RWPE2 (cell line): Measurements from ENCODE around the gene RPL10.

Experiments used
- ATAC-seq: fragments of 200-7000 bp; cut with Tn5 transposase; 3 replicates; pipeline ENCODE4 v1.9.1; 2021; ENCODE audit warnings: low read depth
- DNase-seq: peaks from one replicate; pipeline ENCODE4 v3.0.0-alpha.2; 2020; ENCODE audit warnings: low spot score
- H3K27ac ChIP-seq: fragments of 450-650 bp; 2 replicates; pipeline ENCODE4 v1.5.1; 2017; ENCODE audit warnings: mild to moderate bottlenecking; ENCODE audit not compliant: poor library complexity, severe bottlenecking
- H3K27me3 ChIP-seq: fragments of 250-450 bp; sonication (Bioruptor Pico); 2 replicates; pipeline ENCODE4 v1.5.1; 2021; ENCODE audit warnings: mild to moderate bottlenecking, moderate library complexity; ENCODE audit not compliant: insufficient read depth, poor library complexity, severe bottlenecking
- H3K36me3 ChIP-seq: fragments of 250-450 bp; sonication (Bioruptor Pico); 2 replicates; pipeline ENCODE4 v1.5.1; 2020; ENCODE audit warnings: low read depth, mild to moderate bottlenecking, moderate library complexity
- H3K4me1 ChIP-seq: fragments of 250-450 bp; sonication (Bioruptor Pico); 2 replicates; pipeline ENCODE4 v1.5.1; 2021; ENCODE audit warnings: mild to moderate bottlenecking, moderate library complexity; ENCODE audit not compliant: insufficient read depth, poor library complexity, severe bottlenecking
- H3K4me3 ChIP-seq: fragments of 250-450 bp; sonication (Bioruptor Pico); 2 replicates; pipeline ENCODE4 v1.5.1; 2021; ENCODE audit warnings: mild to moderate bottlenecking, moderate library complexity; ENCODE audit not compliant: severe bottlenecking
- H3K9me3 ChIP-seq: fragments of 250-450 bp; sonication (Bioruptor Pico); 2 replicates; pipeline ENCODE4 v1.5.1; 2021; ENCODE audit warnings: mild to moderate bottlenecking, moderate library complexity; ENCODE audit not compliant: severe bottlenecking
- CTCF ChIP-seq: fragments of 450-650 bp; IDR thresholded peaks from one replicate; pipeline ENCODE4 v1.5.1; 2017; ENCODE audit warnings: mild to moderate bottlenecking, moderate library complexity; ENCODE audit not compliant: poor library complexity, severe bottlenecking

The RPL10 gene

DNA sequence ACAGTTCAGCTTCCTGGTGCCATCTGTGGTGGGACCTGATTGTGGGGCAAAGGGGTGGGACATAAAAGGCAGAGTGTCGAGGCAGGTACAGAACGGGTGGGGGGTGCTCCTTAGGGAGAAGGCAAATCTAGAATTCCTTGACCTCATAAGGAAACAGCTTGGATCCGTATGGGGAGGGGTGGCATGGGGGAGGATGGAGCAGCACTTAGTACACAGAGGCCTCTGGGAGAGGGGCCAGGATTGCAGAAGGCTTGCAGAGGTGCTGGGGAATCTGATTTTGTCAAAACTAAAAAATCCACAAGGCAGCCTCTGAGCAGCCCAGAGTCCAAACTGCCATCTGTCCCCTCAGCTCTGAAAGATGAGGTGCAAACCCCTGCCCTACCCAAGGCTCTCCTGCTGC, 21.4 kb upstream of the RPL10 start:
- TF ChIP-seq CTCF, result no peak

DNA sequence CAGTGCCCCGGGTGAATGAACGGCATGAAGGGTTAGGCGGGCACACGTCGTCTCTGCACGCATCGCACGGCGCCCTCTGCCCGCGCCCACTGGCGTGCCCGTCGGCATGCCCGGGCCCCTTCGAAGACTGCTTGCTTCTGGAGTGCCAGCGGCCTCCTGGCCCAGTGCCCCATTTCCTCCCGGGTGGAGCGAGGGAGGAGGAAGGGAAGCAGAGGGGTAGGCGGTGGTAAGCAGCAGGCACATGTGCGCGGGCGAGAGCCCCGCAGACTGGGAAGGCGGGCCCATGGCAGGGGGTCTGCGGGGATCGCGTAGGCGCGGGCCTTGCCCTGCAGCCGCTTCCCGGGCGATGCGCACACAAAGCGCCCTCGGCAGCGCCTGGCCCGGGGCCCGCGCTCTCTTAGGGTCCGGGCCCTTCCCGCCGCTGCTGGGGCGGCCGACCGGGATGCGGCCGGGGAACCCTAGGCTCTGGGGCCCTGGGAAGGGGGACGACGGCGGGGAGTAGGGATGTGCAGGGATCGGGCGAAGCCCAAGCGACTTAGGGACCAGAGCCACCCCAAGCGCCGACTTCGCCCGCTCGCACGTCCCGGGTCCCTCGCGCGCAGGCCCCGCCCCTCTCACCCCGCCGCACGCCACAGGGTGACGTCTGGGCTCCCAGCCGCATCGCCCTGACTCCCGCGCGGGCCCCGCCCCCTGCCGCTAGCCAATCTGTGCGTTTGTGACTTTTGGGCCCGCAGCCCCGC, 19.9 kb upstream of the RPL10 start:
- ATAC-seq (peak; percentile 2; the same call in 2 of the 3 replicates), DNase-seq (no peak)
- Histone ChIP-seq H3K4me1 (peaks cover 10% of the 10 kb centered on the region), H3K27me3 (no peaks in the 10 kb centered on the region), H3K4me3 (peak overlapping the region; percentile 41), H3K27ac (peak overlapping the region; percentile 83), H3K36me3 (peaks cover 24% of the 10 kb centered on the region), H3K9me3 (no peaks in the 10 kb centered on the region)
- no peak for TF ChIP-seq CTCF

More for the DNA sequence above, 21.4 kb upstream of the RPL10 start:
- Histone ChIP-seq H3K36me3 (peaks cover 15% of the 10 kb centered on the region), H3K4me3 (no peak overlapping the region), H3K9me3 (no peaks in the 10 kb centered on the region), H3K27ac (peak overlapping the region; percentile 83), H3K27me3 (no peaks in the 10 kb centered on the region), H3K4me1 (peaks cover 6% of the 10 kb centered on the region)
- DNase-seq (no peak), ATAC-seq (no peak)

DNA sequence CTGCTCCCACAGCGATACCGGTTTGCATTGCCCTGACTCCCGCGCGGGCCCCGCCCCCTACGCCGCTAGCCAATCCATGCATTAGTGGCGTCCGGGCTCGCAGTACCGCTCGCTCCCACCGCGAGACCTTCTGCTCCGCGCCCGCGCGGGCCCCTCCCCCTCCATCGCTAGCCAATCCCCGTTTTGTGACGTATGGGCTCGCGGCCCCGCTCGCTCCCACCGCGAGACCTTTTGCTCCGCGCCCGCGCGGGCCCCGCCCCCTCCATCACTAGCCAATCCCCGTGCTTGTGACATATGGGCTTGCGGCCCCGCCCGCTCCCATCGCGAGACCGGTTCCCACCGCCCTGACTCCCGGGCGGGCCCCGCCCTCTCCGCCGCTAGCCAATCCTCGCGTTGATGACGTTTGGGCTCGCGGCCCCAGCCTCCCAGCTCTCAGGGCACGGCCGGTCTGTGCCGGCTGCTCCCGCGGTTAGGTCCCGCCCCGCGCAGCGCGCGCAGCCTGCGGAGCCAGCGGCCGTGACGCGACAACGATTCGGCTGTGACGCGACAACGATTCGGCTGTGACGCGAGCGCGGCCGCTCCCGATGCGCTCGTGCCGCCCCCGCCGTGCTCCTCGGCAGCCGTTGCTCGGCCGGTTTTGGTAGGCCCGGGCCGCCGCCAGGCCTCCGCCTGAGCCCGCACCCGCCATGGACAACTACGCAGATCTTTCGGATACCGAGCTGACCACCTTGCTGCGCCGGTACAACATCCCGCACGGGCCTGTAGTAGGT, 19.2 kb upstream of the RPL10 start, which contains the start of gene EMD:
TSS of gene EMD (plus strand) at position 497 of the 770 bp plus-strand sequence. CDS start at position 687, 190 bp downstream.
- peak within 1 kb of the TSS; percentile 87 for H3K4me3 ChIP-seq

GRCh38 chrX:154379569-154379951, 18.6 kb upstream of the RPL10 start:
- TF ChIP-seq CTCF, result no peak
- H3K27me3 ChIP-seq, result no peaks in the 10 kb centered on the region
- H3K4me3 ChIP-seq, result peak overlapping the region; percentile 87
- peak overlapping the region; percentile 76 for H3K27ac ChIP-seq
- DNase-seq (no peak), ATAC-seq (no peak)
- peaks cover 24% of the 10 kb centered on the region for H3K36me3 ChIP-seq
- H3K9me3 ChIP-seq, result no peaks in the 10 kb centered on the region
- H3K4me1 ChIP-seq, result peaks cover 8% of the 10 kb centered on the region

More for the DNA sequence above, 19.2 kb upstream of the RPL10 start, which contains the start of gene EMD:
- DNase-seq (peak; percentile 97), ATAC-seq (peak; percentile 77)
- no peaks in the 10 kb centered on the region for H3K27me3 ChIP-seq
- no peak for TF ChIP-seq CTCF
- H3K36me3 ChIP-seq, result peaks cover 24% of the 10 kb centered on the region
- peaks cover 8% of the 10 kb centered on the region for H3K4me1 ChIP-seq
- no peaks in the 10 kb centered on the region for H3K9me3 ChIP-seq
- peak within 1 kb of the TSS; percentile 83 for H3K27ac ChIP-seq
